Fibroblast of villous mesenchyme (primary cell): ENCODE results near the gene MMP25. TPM values are rescaled to one million over a fixed set of nuclear protein-coding genes. Genes with fewer than 3 reads are reported as not detected.

Experiments used
- DNase-seq: peaks from one replicate; pipeline ENCODE4 v3.0.0-alpha.2; 2010; ENCODE audit warnings: low read depth
- H3K4me3 ChIP-seq: 2 replicates; pipeline ENCODE4 v1.5.1; 2011; ENCODE audit warnings: low read depth, mild to moderate bottlenecking, low read length
- CTCF ChIP-seq: IDR thresholded peaks from 2 replicates; pipeline ENCODE4 v1.5.1; 2012; ENCODE audit warnings: low read depth, mild to moderate bottlenecking, low read length; ENCODE audit not compliant: insufficient read depth
- total RNA-seq: library from RNA; depleted of rRNA; stranded (reverse); fragments of >200 nt; gene quantifications from 2 replicates; pipeline ENCODE4 v1.2.3, GENCODE V29; 2012

MMP25 gene
- total RNA-seq, 1 donor: under 0.01 TPM

- peak overlapping the region; percentile 41 for H3K4me3 ChIP-seq
- DNase-seq: no peak
- no peak for TF ChIP-seq CTCF
Measured at GRCh38 chr16:3004781-3005284, 41.5 kb upstream of the MMP25 start.

- no peak for TF ChIP-seq CTCF
- H3K4me3 ChIP-seq: no peak overlapping the region
- DNase-seq: no peak
Measured at GRCh38 chr16:3007059-3007956, 39.1 kb upstream of the MMP25 start.

GRCh38 chr16:3007957-3008689 lies 38.2 kb upstream of the MMP25 start:
- no peak for TF ChIP-seq CTCF
- DNase-seq: no peak
- H3K4me3 ChIP-seq: no peak overlapping the region

- DNase-seq: no peak
- TF ChIP-seq CTCF: no peak
- no peak overlapping the region for H3K4me3 ChIP-seq
Measured at GRCh38 chr16:3008690-3009037, 37.7 kb upstream of the MMP25 start.

- DNase-seq: no peak
- no peak for TF ChIP-seq CTCF
- H3K4me3 ChIP-seq: no peak overlapping the region
Measured at GRCh38 chr16:3009568-3010390, 36.6 kb upstream of the MMP25 start.

- H3K4me3 ChIP-seq: no peak overlapping the region
- no peak for TF ChIP-seq CTCF
- no peak for DNase-seq
Measured at GRCh38 chr16:3010510-3010909, 35.9 kb upstream of the MMP25 start.
